ENCODE data around the gene PITPNM3.

DNA sequence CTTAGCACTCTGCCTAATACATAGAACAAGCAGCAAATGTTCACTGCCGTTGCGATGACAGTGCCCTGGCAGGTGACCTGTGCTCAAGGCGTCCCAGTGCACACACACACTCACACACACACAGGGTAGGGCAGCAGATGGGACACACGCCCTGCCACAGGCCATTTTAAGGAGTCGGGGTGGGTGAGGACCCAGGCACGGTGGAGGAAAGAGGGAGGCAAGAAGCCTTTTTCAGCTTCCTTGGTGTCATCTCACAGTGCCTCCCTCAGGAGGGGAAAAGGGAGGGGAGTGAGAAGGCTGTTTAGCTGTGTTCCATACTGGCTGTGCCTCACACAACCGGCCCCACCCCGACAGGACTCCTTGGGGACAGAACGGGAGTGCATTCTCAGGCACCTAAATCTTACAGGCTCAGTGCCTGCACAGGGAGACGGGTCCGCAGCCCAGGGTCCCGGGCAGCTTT lies 1.5 kb downstream of the PITPNM3 start:
- TF ChIP-seq, protein P1, sequence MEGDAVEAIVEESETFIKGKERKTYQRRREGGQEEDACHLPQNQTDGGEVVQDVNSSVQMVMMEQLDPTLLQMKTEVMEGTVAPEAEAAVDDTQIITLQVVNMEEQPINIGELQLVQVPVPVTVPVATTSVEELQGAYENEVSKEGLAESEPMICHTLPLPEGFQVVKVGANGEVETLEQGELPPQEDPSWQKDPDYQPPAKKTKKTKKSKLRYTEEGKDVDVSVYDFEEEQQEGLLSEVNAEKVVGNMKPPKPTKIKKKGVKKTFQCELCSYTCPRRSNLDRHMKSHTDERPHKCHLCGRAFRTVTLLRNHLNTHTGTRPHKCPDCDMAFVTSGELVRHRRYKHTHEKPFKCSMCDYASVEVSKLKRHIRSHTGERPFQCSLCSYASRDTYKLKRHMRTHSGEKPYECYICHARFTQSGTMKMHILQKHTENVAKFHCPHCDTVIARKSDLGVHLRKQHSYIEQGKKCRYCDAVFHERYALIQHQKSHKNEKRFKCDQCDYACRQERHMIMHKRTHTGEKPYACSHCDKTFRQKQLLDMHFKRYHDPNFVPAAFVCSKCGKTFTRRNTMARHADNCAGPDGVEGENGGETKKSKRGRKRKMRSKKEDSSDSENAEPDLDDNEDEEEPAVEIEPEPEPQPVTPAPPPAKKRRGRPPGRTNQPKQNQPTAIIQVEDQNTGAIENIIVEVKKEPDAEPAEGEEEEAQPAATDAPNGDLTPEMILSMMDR (IDR thresholded peaks at IDR 0.05), result no peak
- no peak for TF ChIP-seq POLR2A (IDR thresholded peaks at IDR 0.05)

Measured in adrenal gland (tissue), 5 donors.